Spleen (tissue), 7 donors: Measurements from ENCODE around the gene SEMA3G.

Source experiments
- CTCF ChIP-seq, 11 experiments: fragments of 200-600 bp in 7 of 11; fragments of 450-650 bp in 4 of 11; sonication (generic) in 4 of 11; IDR thresholded peaks in 8 of 11; conservative IDR thresholded peaks in 3 of 11; 1 replicate in 7 of 11; 2 replicates in 4 of 11; pipeline versions ENCODE4 v1.4.0 to v1.8.0; 2016 to 2021; ENCODE audit warnings: antibody characterized with exemption in 11 of 11, inconsistent platforms in 4 of 11, mild to moderate bottlenecking in 1 of 11
- POLR2A ChIP-seq, 3 donors: fragments of 450-650 bp; IDR thresholded peaks; one replicate each; pipeline ENCODE4 v1.5.1; 2017; ENCODE audit warnings: antibody characterized with exemption in 3 of 3, mild to moderate bottlenecking in 1 of 3
- POLR2AphosphoS5 ChIP-seq, 3 donors: sonication (generic); formaldehyde crosslinking; IDR thresholded peaks; one replicate each; pipeline ENCODE4 v1.5.1; 2017; ENCODE audit warnings: antibody characterized with exemption in 3 of 3
- donor health status: DM: no; HTN: no; CAD: no; lungs with moderate emphysema.
- donor health status: DM: no; HTN: no; CAD: no.
- donor health status: DM: no; HTN: no; CAD: no.

- TF ChIP-seq CTCF (IDR thresholded peaks at IDR 0.05 in 8 of 11, conservative IDR thresholded peaks at IDR 0.05 in 3 of 11) (no peak), POLR2A (IDR thresholded peaks at IDR 0.05) (no peak), POLR2AphosphoS5 (IDR thresholded peaks at IDR 0.05) (peak in 1 of 3 donors; percentile 36)
Observed at GRCh38 chr3:52396907-52397591, 47.9 kb downstream of the SEMA3G start.
